BJ (cell line): ENCODE results near the gene CAMTA2. TPM values are rescaled to one million over a fixed set of nuclear protein-coding genes. Genes with fewer than 3 reads are reported as not detected.

ENCODE experiments used
- CTCF ChIA-PET: fragments of 350-600 bp; formaldehyde crosslinking; extraction: SDS; loops from one replicate; lab custom pipeline; 2021; ENCODE audit warnings: antibody characterized with exemption, inconsistent platforms; lab: Yijun Ruan, JAX
- POLR2A ChIA-PET: fragments of 300-600 bp; sonication (Branson Sonifier 250); formaldehyde crosslinking; extraction: SDS; loops from one replicate; lab custom pipeline; 2021; ENCODE audit warnings: antibody characterized with exemption; lab: Charles Lee
- DNase-seq: peaks from one replicate; pipeline ENCODE4 v3.0.0-alpha.2; 2011; ENCODE audit warnings: low read depth
- H3K27me3 ChIP-seq: 2 replicates; pipeline ENCODE4 v1.6.0; 2011; ENCODE audit warnings: low read length; ENCODE audit not compliant: control insufficient read depth, insufficient read depth
- H3K36me3 ChIP-seq: 2 replicates; pipeline ENCODE4 v1.5.1; 2011; ENCODE audit warnings: low read length; ENCODE audit not compliant: control insufficient read depth, insufficient read depth
- H3K4me3 ChIP-seq: 2 replicates; pipeline ENCODE4 v1.5.1; 2011; ENCODE audit warnings: low read depth, mild to moderate bottlenecking, control low read depth, low read length
- polyA plus RNA-seq: library from polyadenylated mRNA; depleted of rRNA; stranded (reverse); fragments of >200 nt; gene quantifications from 2 replicates; pipeline ENCODE4 v1.2.3, GENCODE V29; 2011
- TF ChIP-seq, protein P1 (sequence below): IDR thresholded peaks from 2 replicates; pipeline ENCODE4 v1.5.1; 2011; ENCODE audit warnings: low read depth, mild to moderate bottlenecking, control low read depth, inconsistent platforms, low read length, moderate library complexity; ENCODE audit not compliant: insufficient read depth

CAMTA2 gene
- polyA plus RNA-seq, 1 experiment, result 65.6 TPM

DNA sequence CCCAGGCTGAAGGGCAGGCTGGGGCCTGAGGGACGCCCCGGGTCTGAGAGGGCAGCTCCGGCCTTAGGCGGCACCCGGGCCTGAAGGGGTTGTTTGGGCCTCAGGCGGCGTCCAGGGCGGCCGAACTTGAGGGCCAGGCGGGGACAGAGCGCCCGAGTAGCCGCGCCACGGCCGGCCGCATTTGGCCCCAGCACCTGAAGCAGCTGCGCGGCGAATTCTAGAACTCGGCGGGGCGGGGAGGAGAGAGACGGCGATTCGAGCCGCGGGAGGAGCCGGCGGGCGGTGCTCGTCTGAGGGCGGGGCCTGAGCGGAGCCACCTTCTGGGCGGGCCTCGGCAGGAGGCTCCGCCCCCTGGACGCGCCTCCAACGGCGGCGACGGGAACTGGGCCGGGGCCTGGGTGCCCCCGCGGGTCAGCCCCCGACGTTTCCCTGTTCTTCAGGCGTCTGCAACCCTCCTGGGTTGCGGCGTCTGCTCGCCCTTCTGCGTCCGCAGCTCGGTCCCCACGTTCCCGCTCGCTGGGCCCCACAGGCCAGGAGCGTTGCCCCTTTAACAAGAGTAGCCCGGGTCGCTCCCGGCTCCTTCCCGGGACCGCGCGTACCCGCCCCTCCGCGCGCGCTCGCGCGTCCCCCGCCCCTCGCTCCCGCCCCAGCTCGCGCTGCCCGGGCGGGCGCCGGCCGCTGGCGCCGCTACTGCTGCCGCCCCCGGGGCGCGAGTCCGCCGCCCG, 10.0 kb upstream of the CAMTA2 start, which contains the start of the genes INCA1 and KIF1C:
TSS of gene INCA1 (minus strand) at position 221 of the 725 bp plus-strand sequence. CDS start 3,085 bp downstream, outside the sequence.
TSS of gene KIF1C (plus strand) at position 649 of the 725 bp plus-strand sequence. CDS start 2,297 bp downstream, outside the sequence.
- POLR2A ChIA-PET, result no interaction called here
- Histone ChIP-seq H3K27me3 (no peaks in the 10 kb centered on the region), H3K36me3 (peaks cover 11% of the 10 kb centered on the region), H3K4me3 (peak within 1 kb of the TSS; percentile 95)
- CTCF ChIA-PET, result interaction anchor here (0.9 to 3.0 kb wide), 6 partner anchors 9 to 88 kb away, joined by 3 to 15 read pairs (median 7); partner anchors contain the start of genes CAMTA2, RNF167 and SLC25A11
- DNase-seq, result peak; percentile 28
- TF ChIP-seq, protein P1, sequence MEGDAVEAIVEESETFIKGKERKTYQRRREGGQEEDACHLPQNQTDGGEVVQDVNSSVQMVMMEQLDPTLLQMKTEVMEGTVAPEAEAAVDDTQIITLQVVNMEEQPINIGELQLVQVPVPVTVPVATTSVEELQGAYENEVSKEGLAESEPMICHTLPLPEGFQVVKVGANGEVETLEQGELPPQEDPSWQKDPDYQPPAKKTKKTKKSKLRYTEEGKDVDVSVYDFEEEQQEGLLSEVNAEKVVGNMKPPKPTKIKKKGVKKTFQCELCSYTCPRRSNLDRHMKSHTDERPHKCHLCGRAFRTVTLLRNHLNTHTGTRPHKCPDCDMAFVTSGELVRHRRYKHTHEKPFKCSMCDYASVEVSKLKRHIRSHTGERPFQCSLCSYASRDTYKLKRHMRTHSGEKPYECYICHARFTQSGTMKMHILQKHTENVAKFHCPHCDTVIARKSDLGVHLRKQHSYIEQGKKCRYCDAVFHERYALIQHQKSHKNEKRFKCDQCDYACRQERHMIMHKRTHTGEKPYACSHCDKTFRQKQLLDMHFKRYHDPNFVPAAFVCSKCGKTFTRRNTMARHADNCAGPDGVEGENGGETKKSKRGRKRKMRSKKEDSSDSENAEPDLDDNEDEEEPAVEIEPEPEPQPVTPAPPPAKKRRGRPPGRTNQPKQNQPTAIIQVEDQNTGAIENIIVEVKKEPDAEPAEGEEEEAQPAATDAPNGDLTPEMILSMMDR, result 0 out of 2 replicates have a peak, but pooled peaks have one; percentile 4

- Histone ChIP-seq H3K4me3 (no peak overlapping the region), H3K36me3 (no peaks in the 10 kb centered on the region), H3K27me3 (no peaks in the 10 kb centered on the region)
- DNase-seq, result no peak
- ChIA-PET CTCF (no interaction called here), POLR2A (no interaction called here)
- TF ChIP-seq, protein P1, result no peak
Measured at GRCh38 chr17:4994081-4994595, 6.7 kb upstream of the CAMTA2 start.

GRCh38 chr17:4987767-4988567, 492 bp upstream of the CAMTA2 start:
- ChIA-PET CTCF (interaction anchor here (0.7 to 4.6 kb wide), 16 partner anchors 8 to 98 kb away, joined by 3 to 24 read pairs (median 5); partner anchors contain the start of genes INCA1, KIF1C, RNF167 and SLC25A11), POLR2A (interaction anchor here (0.6 kb wide), 1 partner anchor 47 kb away, joined by 3 read pairs; the partner anchor contains the start of gene SLC52A1)
- TF ChIP-seq, protein P1, result no peak
- DNase-seq, result no peak
- Histone ChIP-seq H3K4me3 (peak overlapping the region; percentile 60), H3K27me3 (no peaks in the 10 kb centered on the region), H3K36me3 (no peaks in the 10 kb centered on the region; the same call in 1 of the 2 replicates)

GRCh38 chr17:4986403-4986802, 1.1 kb downstream of the CAMTA2 start:
- Histone ChIP-seq H3K36me3 (peaks cover 2% of the 10 kb centered on the region), H3K4me3 (peak overlapping the region; percentile 60), H3K27me3 (no peaks in the 10 kb centered on the region)
- POLR2A ChIA-PET, result no interaction called here
- no peak for DNase-seq
- CTCF ChIA-PET, result interaction anchor here (0.7 to 4.6 kb wide), 13 partner anchors 11 to 78 kb away, joined by 3 to 24 read pairs (median 5); partner anchors contain the start of genes INCA1, KIF1C and SPAG7
- TF ChIP-seq, protein P1, result no peak

DNA sequence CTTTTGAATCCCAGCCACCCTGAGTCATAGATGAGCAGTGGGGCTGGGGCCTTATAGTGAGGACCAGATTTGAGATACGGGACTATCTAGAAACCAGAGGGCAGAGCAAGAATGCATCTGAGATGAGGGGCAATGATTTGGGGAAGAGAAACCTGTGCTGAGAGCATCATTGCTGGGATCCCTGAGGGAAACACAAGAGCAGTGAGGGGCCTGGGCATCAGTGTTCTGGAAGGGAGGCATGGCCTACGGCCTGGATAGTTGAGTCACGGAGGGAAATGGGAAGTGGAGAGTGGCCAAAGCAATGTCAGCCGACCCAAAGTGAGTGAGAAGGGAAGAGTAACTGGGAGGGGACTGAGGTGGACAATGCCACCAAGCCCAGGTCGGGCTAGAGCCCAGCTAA, 5.2 kb downstream of the CAMTA2 start:
- TF ChIP-seq, protein P1, result no peak
- Histone ChIP-seq H3K27me3 (no peaks in the 10 kb centered on the region), H3K4me3 (no peak overlapping the region), H3K36me3 (peaks cover 17% of the 10 kb centered on the region)
- ChIA-PET CTCF (no interaction called here), POLR2A (no interaction called here)
- DNase-seq, result no peak
